VCaP (cell line): ENCODE measurements around the gene KRTAP3-2.

Experiments used
- H3K27ac ChIP-seq: fragments of 450-650 bp; 2 replicates; pipeline ENCODE4 v1.5.1; 2017
- TF ChIP-seq, protein P1 (sequence below): fragments of 450-650 bp; conservative IDR thresholded peaks from 2 replicates; pipeline ENCODE4 v1.5.1; 2017; ENCODE audit warnings: mild to moderate bottlenecking, moderate library complexity

KRTAP3-2 gene

GRCh38 chr17:40993839-40994238, 5.9 kb downstream of the KRTAP3-2 start, which contains the start of gene KRTAP3-3:
TSS of gene KRTAP3-3 (minus strand) at chr17:40994164. CDS start at chr17:40994097, 67 bp downstream.
- TF ChIP-seq, protein P1, sequence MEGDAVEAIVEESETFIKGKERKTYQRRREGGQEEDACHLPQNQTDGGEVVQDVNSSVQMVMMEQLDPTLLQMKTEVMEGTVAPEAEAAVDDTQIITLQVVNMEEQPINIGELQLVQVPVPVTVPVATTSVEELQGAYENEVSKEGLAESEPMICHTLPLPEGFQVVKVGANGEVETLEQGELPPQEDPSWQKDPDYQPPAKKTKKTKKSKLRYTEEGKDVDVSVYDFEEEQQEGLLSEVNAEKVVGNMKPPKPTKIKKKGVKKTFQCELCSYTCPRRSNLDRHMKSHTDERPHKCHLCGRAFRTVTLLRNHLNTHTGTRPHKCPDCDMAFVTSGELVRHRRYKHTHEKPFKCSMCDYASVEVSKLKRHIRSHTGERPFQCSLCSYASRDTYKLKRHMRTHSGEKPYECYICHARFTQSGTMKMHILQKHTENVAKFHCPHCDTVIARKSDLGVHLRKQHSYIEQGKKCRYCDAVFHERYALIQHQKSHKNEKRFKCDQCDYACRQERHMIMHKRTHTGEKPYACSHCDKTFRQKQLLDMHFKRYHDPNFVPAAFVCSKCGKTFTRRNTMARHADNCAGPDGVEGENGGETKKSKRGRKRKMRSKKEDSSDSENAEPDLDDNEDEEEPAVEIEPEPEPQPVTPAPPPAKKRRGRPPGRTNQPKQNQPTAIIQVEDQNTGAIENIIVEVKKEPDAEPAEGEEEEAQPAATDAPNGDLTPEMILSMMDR: no peak
- H3K27ac ChIP-seq: no peak within 1 kb of the TSS

DNA sequence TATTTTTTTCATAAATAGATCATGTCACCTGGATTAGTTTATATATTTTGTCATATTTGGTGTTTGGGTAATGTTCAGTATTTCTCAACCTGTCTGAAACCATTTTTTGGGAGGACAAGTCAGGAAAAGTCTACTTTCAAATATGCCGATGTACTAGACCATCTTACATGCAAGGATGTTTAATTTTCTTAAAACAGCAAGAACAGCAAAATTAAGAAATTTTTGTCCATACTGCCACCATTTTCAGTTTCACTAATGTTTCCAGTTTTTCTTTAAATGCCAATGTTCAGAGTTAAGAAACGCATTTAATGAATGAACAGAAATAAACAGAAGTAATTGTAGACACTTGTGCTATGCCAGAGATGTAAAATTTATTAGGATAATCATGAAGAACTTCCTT, 6.6 kb downstream of the KRTAP3-2 start:
- TF ChIP-seq, protein P1: no peak
- H3K27ac ChIP-seq: no peak overlapping the region

- TF ChIP-seq, protein P1: no peak
- no peak overlapping the region for H3K27ac ChIP-seq
These were observed 7.0 kb downstream of the KRTAP3-2 start for GRCh38 chr17:40992666-40993065.

DNA sequence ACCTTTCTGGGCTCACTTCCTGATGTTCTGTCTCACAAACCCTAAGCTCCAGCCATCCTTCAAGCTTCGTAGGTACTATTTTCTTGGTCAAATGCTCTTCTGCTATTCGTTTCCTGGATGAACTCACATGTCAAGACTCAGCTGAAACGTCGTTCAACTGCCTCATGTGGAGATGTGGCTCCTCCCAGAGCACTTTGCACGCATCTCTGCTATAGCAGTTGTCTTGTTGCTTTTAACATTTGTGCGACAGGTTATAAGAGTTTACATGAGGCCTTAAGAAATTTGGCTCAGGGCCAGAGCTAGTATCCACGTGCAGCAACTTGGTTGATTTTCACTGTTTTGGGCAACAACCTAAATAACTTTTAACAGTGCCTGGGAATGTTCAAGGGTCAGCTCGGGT, 12.8 kb downstream of the KRTAP3-2 start:
- TF ChIP-seq, protein P1: no peak
- H3K27ac ChIP-seq: no peak overlapping the region

DNA sequence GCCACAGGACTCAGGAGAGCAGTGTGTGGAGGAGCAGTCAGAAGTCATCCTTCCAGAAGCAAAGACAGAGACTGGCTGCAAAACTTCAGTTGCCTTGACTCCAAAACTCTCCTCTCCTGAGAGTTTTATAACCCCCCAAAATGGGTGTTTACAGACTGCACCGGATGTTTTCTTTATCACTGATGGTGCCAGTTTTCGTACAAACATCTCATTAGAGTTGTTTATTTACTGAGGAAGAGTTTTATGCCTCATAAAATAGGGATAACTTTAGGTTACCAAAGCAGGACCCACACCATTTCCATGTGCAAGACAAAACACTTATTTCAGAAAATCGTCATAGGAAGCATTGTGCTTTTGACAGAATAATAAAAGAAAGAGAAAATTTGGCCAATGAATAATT, 15.5 kb downstream of the KRTAP3-2 start, which contains the start of gene KRT40:
TSS of gene KRT40 (minus strand) at position 101 of the 400 bp plus-strand sequence. CDS start at position 48, 53 bp downstream.
- TF ChIP-seq, protein P1: no peak
- H3K27ac ChIP-seq: no peak within 1 kb of the TSS

DNA sequence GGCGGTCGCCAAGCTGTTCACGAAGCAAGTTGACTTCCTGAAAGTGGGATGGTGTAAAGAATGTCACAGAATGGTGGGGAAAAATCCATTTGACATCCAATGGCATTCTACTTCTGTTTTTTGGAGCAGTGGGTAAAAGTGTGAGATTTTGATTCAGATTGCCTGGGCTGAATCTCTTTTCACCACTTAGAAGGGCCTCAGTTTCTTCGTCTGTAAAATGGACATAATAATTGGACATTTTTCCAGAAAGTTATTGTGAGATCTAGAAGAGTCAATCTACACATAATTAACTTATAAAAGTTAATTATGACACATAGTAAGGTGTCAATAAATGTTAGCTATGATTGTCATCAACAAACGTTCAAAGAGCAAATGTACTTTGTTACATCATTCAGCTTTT, 18.6 kb downstream of the KRTAP3-2 start:
- TF ChIP-seq, protein P1: no peak
- H3K27ac ChIP-seq: no peak overlapping the region

GRCh38 chr17:40980596-40980995, 19.1 kb downstream of the KRTAP3-2 start:
- no peak overlapping the region for H3K27ac ChIP-seq
- TF ChIP-seq, protein P1: no peak
